SK-N-SH (cell line): Measurements from ENCODE around the gene COL4A2. TPM values are rescaled to one million over a fixed set of nuclear protein-coding genes. Genes with fewer than 3 reads are reported as not detected.

Source experiments
- CTCF ChIA-PET: fragments of 300-600, 350-600 bp; formaldehyde crosslinking; extraction: SDS; loops from one replicate; lab custom pipeline; 2021; lab: Yijun Ruan, JAX
- POLR2A ChIA-PET: fragments of 350-600 bp; sonication (Branson Sonifier 250); formaldehyde crosslinking; extraction: SDS; loops from one replicate; lab custom pipeline; 2020; ENCODE audit warnings: antibody characterized with exemption, inconsistent platforms; lab: Yijun Ruan, JAX
- DNase-seq: peaks from one replicate; pipeline ENCODE4 v3.0.0; 2012
- H2AFZ ChIP-seq: fragments of 200-600 bp; sonication (generic); 2 replicates; pipeline ENCODE4 v1.8.1; 2016; ENCODE audit warnings: antibody characterized with exemption, mild to moderate bottlenecking, low read depth
- H3F3A ChIP-seq: fragments of 200-600 bp; sonication (generic); replicated peaks from 2 replicates; pipeline ENCODE3; 2016; ENCODE audit warnings: antibody characterized with exemption, mild to moderate bottlenecking; ENCODE audit not compliant: insufficient read depth
- H3K27ac ChIP-seq, 2 experiments: fragments of 200-500 bp in 1 of 2; fragments of 200-600 bp in 1 of 2; sonication (Bioruptor generic) in 1 of 2; sonication (generic), shearing (Covaris generic) in 1 of 2; 2 replicates each; pipeline versions ENCODE4 v1.5.1 to v1.6.1; 2014 to 2016; ENCODE audit warnings: low read depth in 2 of 2, inconsistent platforms in 1 of 2, low read length in 1 of 2, mild to moderate bottlenecking in 1 of 2, mixed read lengths in 1 of 2
- H3K27me3 ChIP-seq: fragments of 200-600 bp; sonication (generic), shearing (Covaris generic); 2 replicates; pipeline ENCODE4 v1.6.1; 2016; ENCODE audit warnings: mixed run types; ENCODE audit not compliant: insufficient read depth
- H3K36me3 ChIP-seq, 2 experiments: fragments of 200-500 bp in 1 of 2; fragments of 200-600 bp in 1 of 2; sonication (Bioruptor generic) in 1 of 2; sonication (generic) in 1 of 2; replicated peaks in 1 of 2; 2 replicates each; pipeline versions ENCODE3 to v1.5.1; 2014 to 2016; ENCODE audit warnings: low read length in 1 of 2, mild to moderate bottlenecking in 1 of 2; ENCODE audit not compliant: insufficient read depth in 2 of 2, control insufficient read depth in 1 of 2
- H3K4me1 ChIP-seq, 2 experiments: fragments of 200-500 bp in 1 of 2; fragments of 200-600 bp in 1 of 2; sonication (Bioruptor generic) in 1 of 2; sonication (generic), shearing (Covaris generic) in 1 of 2; 2 replicates each; pipeline versions ENCODE4 v1.5.1 to v1.6.1; 2014 to 2016; ENCODE audit warnings: low read depth in 1 of 2, low read length in 1 of 2, mixed run types in 1 of 2; ENCODE audit not compliant: insufficient read depth in 2 of 2, control insufficient read depth in 1 of 2
- H3K4me2 ChIP-seq: fragments of 200-600 bp; sonication (generic), shearing (Covaris generic); 2 replicates; pipeline ENCODE4 v1.6.1; 2017; ENCODE audit warnings: mixed run types
- H3K4me3 ChIP-seq, 2 experiments: fragments of 200-500 bp in 1 of 2; fragments of 200-600 bp in 1 of 2; sonication (Bioruptor generic) in 1 of 2; sonication (generic), shearing (Covaris generic) in 1 of 2; 2 replicates each; pipeline versions ENCODE4 v1.5.1 to v1.8.1; 2014 to 2016; ENCODE audit warnings: low read depth in 2 of 2, inconsistent platforms in 1 of 2, low read length in 1 of 2, mild to moderate bottlenecking in 1 of 2, mixed read lengths in 1 of 2, moderate library complexity in 1 of 2
- H3K79me2 ChIP-seq: fragments of 200-600 bp; sonication (generic); 2 replicates; pipeline ENCODE4 v1.8.1; 2017; ENCODE audit warnings: mild to moderate bottlenecking; ENCODE audit not compliant: insufficient read depth
- H3K9ac ChIP-seq: fragments of 200-600 bp; sonication (generic); 2 replicates; pipeline ENCODE4 v1.6.1; 2017; ENCODE audit warnings: mixed run types
- H3K9me2 ChIP-seq: fragments of 200-600 bp; sonication (generic); 2 replicates; pipeline ENCODE4 v1.6.1; 2017; ENCODE audit warnings: mixed run types
- H3K9me3 ChIP-seq: fragments of 200-600 bp; sonication (generic); 2 replicates; pipeline ENCODE4 v1.6.1; 2017; ENCODE audit warnings: mixed run types, mild to moderate bottlenecking, moderate library complexity
- H4K20me1 ChIP-seq: fragments of 200-600 bp; sonication (generic); 2 replicates; pipeline ENCODE4 v1.6.1; 2017; ENCODE audit warnings: mild to moderate bottlenecking, mixed run types; ENCODE audit not compliant: insufficient read depth
- CTCF ChIP-seq: fragments of 200-600 bp; sonication (generic); IDR thresholded peaks from 2 replicates; pipeline ENCODE4 v1.6.1; 2017; ENCODE audit warnings: antibody characterized with exemption, mild to moderate bottlenecking, moderate library complexity
- ELF1 ChIP-seq: IDR thresholded peaks from 2 replicates; pipeline ENCODE4 v1.4.0; 2012
- EZH2phosphoT487 ChIP-seq: fragments of 200-600 bp; sonication (generic); IDR thresholded peaks from 2 replicates; pipeline ENCODE4 v1.6.1; 2017; ENCODE audit warnings: low read depth, mixed run types, mild to moderate bottlenecking, antibody characterized with exemption, moderate library complexity, borderline replicate concordance
- GABPA ChIP-seq: IDR thresholded peaks from 2 replicates; pipeline ENCODE4 v1.4.0; 2012; ENCODE audit warnings: low read depth, mild to moderate bottlenecking
- JUND ChIP-seq: IDR thresholded peaks from 2 replicates; pipeline ENCODE4 v1.4.0; 2012
- MXI1 ChIP-seq: IDR thresholded peaks from 2 replicates; pipeline ENCODE4 v1.6.1; 2012; ENCODE audit warnings: mild to moderate bottlenecking, low read depth, low read length, improper control_type of control experiment
- NFIC ChIP-seq: IDR thresholded peaks from 2 replicates; pipeline ENCODE4 v1.4.0; 2012; ENCODE audit warnings: borderline replicate concordance
- NRF1 ChIP-seq: IDR thresholded peaks from 2 replicates; pipeline ENCODE4 v1.6.1; 2012; ENCODE audit warnings: low read depth, mild to moderate bottlenecking, low read length
- RCOR1 ChIP-seq: fragments of 150-350 bp; IDR thresholded peaks from 2 replicates; pipeline ENCODE4 v1.6.1; 2017; ENCODE audit warnings: antibody characterized with exemption, low read length
- RFX5 ChIP-seq: IDR thresholded peaks from 2 replicates; pipeline ENCODE4 v1.6.1; 2012; ENCODE audit warnings: mild to moderate bottlenecking, improper control_type of control experiment, low read length
- SMC3 ChIP-seq: IDR thresholded peaks from 2 replicates; pipeline ENCODE4 v1.6.1; 2012; ENCODE audit warnings: low read depth, low read length, improper control_type of control experiment
- TCF12 ChIP-seq: IDR thresholded peaks from 2 replicates; pipeline ENCODE4 v1.4.0; 2012
- WGBS: methylation state at CpG from one replicate; pipeline ENCODE4 v1.1.6; 2017; ENCODE audit warnings: low lambda C conversion rate; 5-methylcytosine and 5-hydroxymethylcytosine counted together
- polyA plus RNA-seq, 3 experiments: library from polyadenylated mRNA; depleted of rRNA; stranded (reverse); fragments of >200 nt; gene quantifications; 2 replicates each; pipeline ENCODE4 v1.2.3, GENCODE V29; 2012
- TF ChIP-seq, protein P1 (sequence below): fragments of 150-350 bp; IDR thresholded peaks from 2 replicates; pipeline ENCODE4 v1.6.1; 2017; ENCODE audit warnings: antibody characterized with exemption, low read length, low read depth, borderline replicate concordance
- TF ChIP-seq, protein P2 (sequence below): IDR thresholded peaks from 2 replicates; pipeline ENCODE4 v1.4.0; 2012; ENCODE audit warnings: low read depth, borderline replicate concordance

COL4A2 gene
- polyA plus RNA-seq, 1 of the 3 experiments (the other 2 are of a cell fraction), result 137 TPM

DNA sequence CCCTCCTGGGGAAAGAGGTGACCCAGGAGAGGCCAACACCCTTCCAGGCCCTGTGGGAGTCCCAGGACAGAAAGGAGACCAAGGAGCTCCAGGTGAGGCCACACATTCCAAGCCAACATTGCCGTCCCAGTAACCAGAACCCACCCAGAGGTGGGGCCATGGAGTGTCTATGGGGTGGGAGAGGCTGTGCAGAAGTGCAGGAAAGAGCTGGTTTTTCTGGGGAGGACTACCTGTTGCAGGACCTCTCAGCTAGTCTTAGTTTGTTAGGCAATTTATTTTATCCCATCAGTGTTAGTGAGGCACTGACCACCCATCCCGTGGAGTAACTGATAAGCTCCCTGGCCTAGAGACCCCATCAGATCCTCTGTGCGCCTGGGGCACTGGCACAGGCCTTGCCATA, 188.3 kb downstream of the COL4A2 start:
- CTCF ChIA-PET, result no interaction called here
- peaks cover 27 to 61% of the 10 kb centered on the region in 2 experiments for H3K36me3 ChIP-seq
- POLR2A ChIA-PET, result no interaction called here

More for the DNA sequence above, 188.3 kb downstream of the COL4A2 start:
- 90% methylated on average over 2 of the region's 3 CpGs for WGBS
- no peak overlapping the region for H3K4me2 ChIP-seq
- H2AFZ ChIP-seq, result no peak overlapping the region
- TF ChIP-seq NRF1, result no peak
- TF ChIP-seq ELF1, result no peak
- no peak for TF ChIP-seq JUND
- TF ChIP-seq RFX5, result no peak
- no peak for TF ChIP-seq TCF12
- no peak for TF ChIP-seq MXI1
- TF ChIP-seq, protein P1, sequence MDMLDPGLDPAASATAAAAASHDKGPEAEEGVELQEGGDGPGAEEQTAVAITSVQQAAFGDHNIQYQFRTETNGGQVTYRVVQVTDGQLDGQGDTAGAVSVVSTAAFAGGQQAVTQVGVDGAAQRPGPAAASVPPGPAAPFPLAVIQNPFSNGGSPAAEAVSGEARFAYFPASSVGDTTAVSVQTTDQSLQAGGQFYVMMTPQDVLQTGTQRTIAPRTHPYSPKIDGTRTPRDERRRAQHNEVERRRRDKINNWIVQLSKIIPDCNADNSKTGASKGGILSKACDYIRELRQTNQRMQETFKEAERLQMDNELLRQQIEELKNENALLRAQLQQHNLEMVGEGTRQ, result no peak
- TF ChIP-seq SMC3, result no peak
- no peak for TF ChIP-seq NFIC
- no peak for TF ChIP-seq RCOR1
- no peak for TF ChIP-seq GABPA
- TF ChIP-seq, protein P2, sequence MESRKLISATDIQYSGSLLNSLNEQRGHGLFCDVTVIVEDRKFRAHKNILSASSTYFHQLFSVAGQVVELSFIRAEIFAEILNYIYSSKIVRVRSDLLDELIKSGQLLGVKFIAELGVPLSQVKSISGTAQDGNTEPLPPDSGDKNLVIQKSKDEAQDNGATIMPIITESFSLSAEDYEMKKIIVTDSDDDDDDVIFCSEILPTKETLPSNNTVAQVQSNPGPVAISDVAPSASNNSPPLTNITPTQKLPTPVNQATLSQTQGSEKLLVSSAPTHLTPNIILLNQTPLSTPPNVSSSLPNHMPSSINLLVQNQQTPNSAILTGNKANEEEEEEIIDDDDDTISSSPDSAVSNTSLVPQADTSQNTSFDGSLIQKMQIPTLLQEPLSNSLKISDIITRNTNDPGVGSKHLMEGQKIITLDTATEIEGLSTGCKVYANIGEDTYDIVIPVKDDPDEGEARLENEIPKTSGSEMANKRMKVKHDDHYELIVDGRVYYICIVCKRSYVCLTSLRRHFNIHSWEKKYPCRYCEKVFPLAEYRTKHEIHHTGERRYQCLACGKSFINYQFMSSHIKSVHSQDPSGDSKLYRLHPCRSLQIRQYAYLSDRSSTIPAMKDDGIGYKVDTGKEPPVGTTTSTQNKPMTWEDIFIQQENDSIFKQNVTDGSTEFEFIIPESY, result no peak
- no peak for TF ChIP-seq CTCF
- no peak for TF ChIP-seq EZH2phosphoT487
- DNase-seq, result no peak
- H3K4me3 ChIP-seq, result no peak overlapping the region
- H3K9ac ChIP-seq, result no peak overlapping the region
- H3K9me3 ChIP-seq, result no peaks in the 10 kb centered on the region
- H4K20me1 ChIP-seq, result no peaks in the 10 kb centered on the region
- no peaks in the 10 kb centered on the region for H3K79me2 ChIP-seq
- no peaks in the 10 kb centered on the region for H3K27me3 ChIP-seq
- H3K4me1 ChIP-seq, result no peaks in the 10 kb centered on the region; a peak in 1 of 4 replicates
- H3F3A ChIP-seq, result peaks cover 8% of the 10 kb centered on the region
- H3K9me2 ChIP-seq, result no peaks in the 10 kb centered on the region
- no peak overlapping the region for H3K27ac ChIP-seq
